Ramos (cell line): ENCODE measurements around the gene NCKAP5.

Source experiments
- in situ Hi-C: fragments of 300-500 bp; cut with MboI; formaldehyde crosslinking; loops from one replicate; pipeline ENCODE4 v1.14.3; 2022; ENCODE audit warnings: low sequenced_read_pairs; ENCODE audit not compliant: unreplicated experiment

Gene NCKAP5

GRCh38 chr2:132645722-132646539 lies 922.3 kb downstream of the NCKAP5 start:
- in situ Hi-C loops: no loop called here

GRCh38 chr2:132645176-132645575 lies 923.1 kb downstream of the NCKAP5 start:
- in situ Hi-C loops: no loop called here

GRCh38 chr2:132642415-132642814 lies 925.8 kb downstream of the NCKAP5 start:
- in situ Hi-C loops: no loop called here

- in situ Hi-C loops: no loop called here
Observed at GRCh38 chr2:132641819-132642218, 926.4 kb downstream of the NCKAP5 start.

GRCh38 chr2:132640116-132640515 lies 928.1 kb downstream of the NCKAP5 start:
- in situ Hi-C loops: no loop called here

GRCh38 chr2:132638313-132639040 lies 929.8 kb downstream of the NCKAP5 start:
- in situ Hi-C loops: no loop called here

- in situ Hi-C loops: no loop called here
Observed at GRCh38 chr2:132636346-132636745, 931.9 kb downstream of the NCKAP5 start.

- in situ Hi-C loops: no loop called here
Observed at GRCh38 chr2:132633635-132634034, 934.6 kb downstream of the NCKAP5 start.

GRCh38 chr2:132632000-132632649 lies 936.1 kb downstream of the NCKAP5 start:
- in situ Hi-C loops: no loop called here

GRCh38 chr2:132627536-132627935 lies 940.7 kb downstream of the NCKAP5 start:
- in situ Hi-C loops: no loop called here

GRCh38 chr2:132623096-132623839 lies 945.0 kb downstream of the NCKAP5 start:
- in situ Hi-C loops: no loop called here
